ENCODE data around the gene NACA2.

NACA2 gene

DNA sequence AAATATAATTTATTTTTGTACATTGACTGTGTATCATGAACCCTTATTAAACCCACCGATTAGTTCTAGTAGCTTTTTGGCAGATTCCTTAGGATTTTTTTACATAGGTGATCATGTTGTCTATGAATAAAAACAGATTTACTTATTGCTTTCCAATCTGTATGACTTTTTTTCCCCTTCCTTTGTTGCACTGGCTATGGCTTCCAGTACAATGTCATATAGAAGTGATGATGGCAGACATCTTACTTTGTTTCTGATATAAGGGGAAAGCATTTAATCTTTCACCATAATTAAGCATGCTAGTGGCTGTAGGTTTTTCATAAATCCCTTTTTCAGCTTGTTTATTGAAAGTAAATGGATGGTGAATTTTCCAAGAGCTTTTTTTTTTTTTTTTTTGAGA is 28.9 kb upstream of the NACA2 start:
- Histone ChIP-seq H3K4me2 (ENCODE audit: low read length) (no peak overlapping the region), H3K4me1 (ENCODE audit: insufficient read depth, low read length, severe bottlenecking) (peaks cover 4% of the 10 kb centered on the region), H2AFZ (ENCODE audit: low read length) (no peak overlapping the region), H3K9me3 (ENCODE audit: low read length) (peaks cover 18% of the 10 kb centered on the region; the same call in 1 of the 2 replicates), H4K20me1 (ENCODE audit: insufficient read depth, low read length) (no peaks in the 10 kb centered on the region), H3K27me3 (ENCODE audit: insufficient read depth, low read length) (no peaks in the 10 kb centered on the region), H3K9ac (ENCODE audit: low read length) (no peak overlapping the region), H3K79me2 (ENCODE audit: insufficient read depth, low read length) (no peaks in the 10 kb centered on the region), H3F3A (ENCODE audit: insufficient read depth, low read length) (no peaks in the 10 kb centered on the region), H3K36me3 (ENCODE audit: insufficient read depth, low read length) (no peaks in the 10 kb centered on the region; the same call in 1 of the 2 replicates), H3K4me3 (ENCODE audit: low read depth, low read length, poor library complexity, severe bottlenecking) (no peak overlapping the region), H3K9me2 (ENCODE audit: low read depth, low read length) (no peaks in the 10 kb centered on the region), H3K27ac (ENCODE audit: low read depth, low read length, poor library complexity, severe bottlenecking) (no peak overlapping the region)
- no peak for TF ChIP-seq EZH2 (IDR thresholded peaks at IDR 0.05; ENCODE audit: borderline replicate concordance, low read length)
- TF ChIP-seq, protein P1, sequence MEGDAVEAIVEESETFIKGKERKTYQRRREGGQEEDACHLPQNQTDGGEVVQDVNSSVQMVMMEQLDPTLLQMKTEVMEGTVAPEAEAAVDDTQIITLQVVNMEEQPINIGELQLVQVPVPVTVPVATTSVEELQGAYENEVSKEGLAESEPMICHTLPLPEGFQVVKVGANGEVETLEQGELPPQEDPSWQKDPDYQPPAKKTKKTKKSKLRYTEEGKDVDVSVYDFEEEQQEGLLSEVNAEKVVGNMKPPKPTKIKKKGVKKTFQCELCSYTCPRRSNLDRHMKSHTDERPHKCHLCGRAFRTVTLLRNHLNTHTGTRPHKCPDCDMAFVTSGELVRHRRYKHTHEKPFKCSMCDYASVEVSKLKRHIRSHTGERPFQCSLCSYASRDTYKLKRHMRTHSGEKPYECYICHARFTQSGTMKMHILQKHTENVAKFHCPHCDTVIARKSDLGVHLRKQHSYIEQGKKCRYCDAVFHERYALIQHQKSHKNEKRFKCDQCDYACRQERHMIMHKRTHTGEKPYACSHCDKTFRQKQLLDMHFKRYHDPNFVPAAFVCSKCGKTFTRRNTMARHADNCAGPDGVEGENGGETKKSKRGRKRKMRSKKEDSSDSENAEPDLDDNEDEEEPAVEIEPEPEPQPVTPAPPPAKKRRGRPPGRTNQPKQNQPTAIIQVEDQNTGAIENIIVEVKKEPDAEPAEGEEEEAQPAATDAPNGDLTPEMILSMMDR (IDR thresholded peaks at IDR 0.05; ENCODE audit: low read length) = no peak

DNA sequence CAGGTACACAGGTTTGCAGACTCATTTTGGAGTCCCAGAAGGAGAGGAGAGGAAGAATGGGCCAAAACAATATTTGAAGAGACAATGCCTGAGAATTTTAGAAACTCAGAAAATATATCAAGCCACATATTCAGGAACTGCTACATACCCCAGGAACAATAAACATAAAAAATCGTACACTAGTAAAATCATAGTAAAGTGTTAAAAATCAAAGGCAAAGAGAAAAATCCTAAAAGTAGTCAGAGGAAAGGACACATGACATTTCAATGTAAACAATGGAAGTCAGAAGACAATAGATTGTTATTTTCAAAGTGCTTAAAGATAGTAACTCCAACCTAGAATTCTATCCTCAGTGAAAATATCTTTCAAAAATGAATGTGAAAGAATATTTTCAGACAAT is 28.5 kb upstream of the NACA2 start:
- Histone ChIP-seq H3K79me2 (ENCODE audit: insufficient read depth, low read length) (no peaks in the 10 kb centered on the region), H2AFZ (ENCODE audit: low read length) (no peak overlapping the region), H3K27ac (ENCODE audit: low read depth, low read length, poor library complexity, severe bottlenecking) (no peak overlapping the region), H3K4me3 (ENCODE audit: low read depth, low read length, poor library complexity, severe bottlenecking) (no peak overlapping the region), H3K4me2 (ENCODE audit: low read length) (no peak overlapping the region), H3K4me1 (ENCODE audit: insufficient read depth, low read length, severe bottlenecking) (peaks cover 4% of the 10 kb centered on the region), H3K36me3 (ENCODE audit: insufficient read depth, low read length) (no peaks in the 10 kb centered on the region; the same call in 1 of the 2 replicates), H3K9me2 (ENCODE audit: low read depth, low read length) (no peaks in the 10 kb centered on the region), H3K27me3 (ENCODE audit: insufficient read depth, low read length) (no peaks in the 10 kb centered on the region), H3F3A (ENCODE audit: insufficient read depth, low read length) (no peaks in the 10 kb centered on the region), H3K9ac (ENCODE audit: low read length) (no peak overlapping the region), H4K20me1 (ENCODE audit: insufficient read depth, low read length) (no peaks in the 10 kb centered on the region), H3K9me3 (ENCODE audit: low read length) (peaks cover 18% of the 10 kb centered on the region; the same call in 1 of the 2 replicates)
- no peak for TF ChIP-seq EZH2 (IDR thresholded peaks at IDR 0.05; ENCODE audit: borderline replicate concordance, low read length)
- TF ChIP-seq, protein P1 (IDR thresholded peaks at IDR 0.05; ENCODE audit: low read length) = no peak

DNA sequence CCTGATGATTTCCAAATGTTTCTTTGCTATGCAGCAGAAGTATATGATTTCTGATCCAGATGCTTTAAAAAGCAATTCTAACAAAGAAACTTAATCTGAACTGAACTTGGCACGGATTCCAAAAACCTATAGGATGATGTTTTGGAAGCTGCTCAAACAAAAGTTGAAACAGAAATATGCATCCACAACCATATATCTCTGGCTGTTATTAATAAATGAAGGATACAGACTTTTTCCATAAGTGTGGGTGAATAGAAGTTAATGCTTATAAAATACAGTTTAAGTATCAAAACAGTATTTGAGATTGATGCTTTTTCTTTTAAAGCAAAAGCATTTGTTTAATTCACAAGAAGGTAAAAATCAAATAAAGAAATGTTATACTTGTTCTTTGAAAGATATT is 27.9 kb upstream of the NACA2 start:
- no peak for TF ChIP-seq EZH2 (IDR thresholded peaks at IDR 0.05; ENCODE audit: borderline replicate concordance, low read length)
- TF ChIP-seq, protein P1 (IDR thresholded peaks at IDR 0.05; ENCODE audit: low read length) = no peak

More for the DNA sequence above, 27.9 kb upstream of the NACA2 start:
- Histone ChIP-seq H3K4me2 (ENCODE audit: low read length) (no peak overlapping the region), H3K4me3 (ENCODE audit: low read depth, low read length, poor library complexity, severe bottlenecking) (no peak overlapping the region), H3K4me1 (ENCODE audit: insufficient read depth, low read length, severe bottlenecking) (peaks cover 4% of the 10 kb centered on the region), H2AFZ (ENCODE audit: low read length) (no peak overlapping the region), H3K9me3 (ENCODE audit: low read length) (peaks cover 18% of the 10 kb centered on the region; the same call in 1 of the 2 replicates), H3K36me3 (ENCODE audit: insufficient read depth, low read length) (no peaks in the 10 kb centered on the region; the same call in 1 of the 2 replicates), H3K9me2 (ENCODE audit: low read depth, low read length) (no peaks in the 10 kb centered on the region), H3F3A (ENCODE audit: insufficient read depth, low read length) (no peaks in the 10 kb centered on the region), H3K9ac (ENCODE audit: low read length) (no peak overlapping the region), H3K27me3 (ENCODE audit: insufficient read depth, low read length) (no peaks in the 10 kb centered on the region), H3K79me2 (ENCODE audit: insufficient read depth, low read length) (no peaks in the 10 kb centered on the region), H3K27ac (ENCODE audit: low read depth, low read length, poor library complexity, severe bottlenecking) (no peak overlapping the region), H4K20me1 (ENCODE audit: insufficient read depth, low read length) (no peaks in the 10 kb centered on the region)

Measured in OCI-LY1 (cell line).